GM04503 (cell line): ENCODE data around the gene APOC3.

Source experiments
- DNase-seq: peaks from one replicate; pipeline ENCODE4 v3.0.0-alpha.2; 2012; ENCODE audit warnings: low read depth

Gene APOC3

GRCh38 chr11:116804001-116804400 is 25.7 kb upstream of the APOC3 start:
- no peak for DNase-seq

DNA sequence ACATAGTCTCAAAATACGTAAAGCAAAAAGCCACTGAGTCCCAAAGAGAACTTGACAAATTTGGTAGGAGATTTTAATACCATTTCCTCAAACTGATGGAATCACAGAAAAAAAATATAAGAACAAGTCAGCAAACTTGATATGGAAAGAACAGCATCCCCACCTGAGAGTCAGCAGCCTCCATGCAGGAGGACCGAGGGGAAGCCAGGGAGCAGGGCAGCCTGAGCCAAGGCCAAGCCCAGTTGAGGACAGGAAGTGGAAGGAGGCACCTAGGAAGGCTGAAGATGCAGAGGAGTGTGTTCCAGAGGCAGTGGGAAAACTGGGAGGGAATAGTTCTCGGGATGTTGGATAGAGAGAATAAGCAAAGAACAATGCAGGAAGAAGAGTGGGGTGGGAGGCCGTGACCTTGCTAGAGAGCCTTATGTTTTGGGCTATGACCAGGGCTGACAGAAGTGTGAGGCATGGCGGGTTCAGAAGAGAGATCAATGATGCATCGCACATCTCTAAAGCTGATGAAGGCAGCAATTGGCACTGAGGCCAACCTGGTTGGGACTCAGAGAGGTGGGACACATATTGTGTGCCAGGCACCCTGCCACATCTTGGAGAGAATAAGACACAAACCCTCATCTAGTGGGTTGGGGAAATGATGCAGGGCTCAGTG is 22.0 kb upstream of the APOC3 start:
- no peak for DNase-seq

DNA sequence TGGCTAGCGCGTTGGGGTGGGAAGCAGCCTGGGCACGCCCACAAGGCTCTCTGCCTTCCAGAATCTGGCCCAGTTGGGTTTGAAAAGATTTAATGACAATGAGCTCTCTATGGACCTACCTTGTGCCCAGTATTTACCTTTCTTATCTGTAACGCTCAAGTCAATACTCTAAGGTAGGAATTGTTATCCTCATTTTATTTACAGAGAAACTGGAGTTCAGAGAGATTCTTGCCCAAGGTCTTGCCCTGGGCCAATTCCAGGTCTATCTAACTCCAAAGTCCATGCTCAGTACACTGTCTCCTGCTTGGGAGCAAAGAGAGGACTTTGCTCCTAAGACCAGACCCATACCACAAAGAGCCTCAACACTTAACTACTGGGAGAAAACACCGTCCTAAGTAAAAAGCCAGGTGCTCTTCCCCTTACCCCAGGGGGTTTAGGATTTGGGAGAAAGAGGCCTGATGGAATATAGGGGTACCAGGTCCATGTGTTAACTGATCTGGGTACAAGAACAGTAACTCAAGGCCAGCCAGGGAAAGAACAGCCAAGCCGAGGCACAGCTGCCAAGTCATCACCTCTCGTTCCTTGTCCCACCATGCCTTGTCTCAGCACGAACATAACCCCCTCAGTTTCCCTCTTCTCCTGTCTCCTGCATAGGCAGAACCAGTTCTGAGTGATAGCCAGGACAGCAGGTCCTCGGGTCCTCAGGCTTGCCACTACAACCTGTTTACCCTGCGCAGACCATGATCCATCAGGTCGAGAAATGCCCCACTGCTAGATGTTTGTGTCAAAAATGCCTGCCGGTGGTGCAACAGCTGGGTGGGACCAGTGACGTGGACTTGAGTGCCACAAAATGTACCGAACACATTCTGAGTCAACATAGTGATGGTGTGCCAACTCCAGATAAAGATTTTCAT is 21.2 kb upstream of the APOC3 start:
- DNase-seq: no peak

DNA sequence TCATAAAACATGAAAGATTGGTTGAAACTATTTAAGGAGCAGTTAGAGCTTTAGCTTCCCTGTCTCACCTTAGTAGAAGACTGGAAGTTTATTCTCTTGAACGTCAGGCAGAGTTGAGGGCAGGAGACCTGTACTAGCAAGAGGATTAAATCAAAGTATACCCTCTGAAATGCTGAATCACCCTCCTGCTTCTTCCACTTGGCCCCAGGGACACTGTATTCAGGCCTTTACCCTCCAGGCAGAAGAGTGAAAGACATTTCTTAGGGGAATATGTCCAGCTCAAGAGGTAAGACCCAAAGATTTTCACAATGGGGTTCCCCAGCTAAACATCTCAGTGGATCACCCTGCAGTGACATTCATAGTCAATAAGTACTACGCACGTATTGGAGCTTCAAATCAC is 18.5 kb upstream of the APOC3 start:
- no peak for DNase-seq

DNA sequence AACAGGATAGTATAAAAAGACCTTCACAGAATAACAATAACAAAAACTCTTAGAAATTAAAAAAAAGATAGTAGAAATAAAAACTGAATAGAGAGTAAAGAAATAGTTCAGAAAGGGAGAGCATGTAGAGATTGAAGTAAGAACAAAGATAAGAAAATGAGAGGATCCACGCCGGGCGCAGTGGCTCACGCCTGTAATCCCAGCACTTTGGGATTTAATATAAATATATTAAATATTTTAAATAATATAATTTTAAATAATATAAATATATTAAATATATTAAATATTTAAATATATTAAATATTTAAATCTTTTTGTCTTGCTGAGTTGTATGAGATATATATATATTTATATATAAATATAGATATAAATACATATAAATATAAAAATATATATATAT is 17.6 kb upstream of the APOC3 start:
- DNase-seq: no peak

DNA sequence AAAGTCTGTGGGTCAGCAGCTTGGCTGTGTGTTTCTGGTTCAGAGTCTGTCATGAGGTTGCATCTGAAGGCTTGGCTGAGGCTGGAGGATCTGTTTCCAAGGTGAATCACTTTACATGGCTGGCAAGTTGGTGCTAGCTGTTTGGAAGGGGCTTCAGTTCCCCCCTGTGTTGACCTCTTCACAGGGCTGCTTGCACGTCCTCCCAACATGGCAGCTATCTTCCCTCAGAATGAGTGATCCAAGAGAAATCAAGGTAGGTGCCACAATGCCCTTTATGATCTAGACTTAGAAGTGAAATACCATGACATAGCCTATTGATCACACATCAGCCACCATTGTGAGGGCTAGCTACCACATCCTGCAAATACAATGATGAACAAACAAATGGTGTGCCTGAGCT is 16.5 kb upstream of the APOC3 start:
- no peak for DNase-seq

- no peak for DNase-seq
These were observed 15.8 kb upstream of the APOC3 start for GRCh38 chr11:116813781-116814471.

GRCh38 chr11:116814502-116814901 is 15.2 kb upstream of the APOC3 start:
- DNase-seq: no peak

- DNase-seq: no peak
These were observed 10.7 kb upstream of the APOC3 start for GRCh38 chr11:116819049-116819448.

GRCh38 chr11:116821050-116821918 is 8.4 kb upstream of the APOC3 start:
- DNase-seq: no peak

- no peak for DNase-seq
These were observed 7.1 kb upstream of the APOC3 start for GRCh38 chr11:116822575-116822974.

GRCh38 chr11:116823031-116823843 is 6.5 kb upstream of the APOC3 start, which contains the start of gene APOA4:
Gene APOA4 (minus strand): TSS chr11:116823304. CDS start chr11:116823191, 113 bp downstream.
- no peak for DNase-seq

DNA sequence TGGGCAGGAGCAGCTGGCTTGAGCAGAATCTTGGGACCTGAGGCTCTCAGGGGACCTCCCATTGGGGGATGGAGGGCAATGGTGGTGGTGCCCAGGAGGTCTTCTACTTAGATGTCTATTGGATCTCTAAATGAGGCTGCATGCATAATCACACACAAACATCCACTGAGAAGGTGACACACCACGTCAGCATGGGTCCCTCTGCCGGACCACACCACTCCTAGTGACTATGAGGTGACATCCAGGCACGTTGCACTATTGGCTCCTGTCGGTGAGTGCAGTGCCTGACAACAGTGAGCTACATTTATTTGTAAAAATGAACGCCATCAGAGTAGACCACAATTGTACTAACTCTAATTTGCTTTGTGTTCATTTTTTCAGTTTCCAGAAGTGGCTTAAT is 4.3 kb upstream of the APOC3 start:
- no peak for DNase-seq

DNA sequence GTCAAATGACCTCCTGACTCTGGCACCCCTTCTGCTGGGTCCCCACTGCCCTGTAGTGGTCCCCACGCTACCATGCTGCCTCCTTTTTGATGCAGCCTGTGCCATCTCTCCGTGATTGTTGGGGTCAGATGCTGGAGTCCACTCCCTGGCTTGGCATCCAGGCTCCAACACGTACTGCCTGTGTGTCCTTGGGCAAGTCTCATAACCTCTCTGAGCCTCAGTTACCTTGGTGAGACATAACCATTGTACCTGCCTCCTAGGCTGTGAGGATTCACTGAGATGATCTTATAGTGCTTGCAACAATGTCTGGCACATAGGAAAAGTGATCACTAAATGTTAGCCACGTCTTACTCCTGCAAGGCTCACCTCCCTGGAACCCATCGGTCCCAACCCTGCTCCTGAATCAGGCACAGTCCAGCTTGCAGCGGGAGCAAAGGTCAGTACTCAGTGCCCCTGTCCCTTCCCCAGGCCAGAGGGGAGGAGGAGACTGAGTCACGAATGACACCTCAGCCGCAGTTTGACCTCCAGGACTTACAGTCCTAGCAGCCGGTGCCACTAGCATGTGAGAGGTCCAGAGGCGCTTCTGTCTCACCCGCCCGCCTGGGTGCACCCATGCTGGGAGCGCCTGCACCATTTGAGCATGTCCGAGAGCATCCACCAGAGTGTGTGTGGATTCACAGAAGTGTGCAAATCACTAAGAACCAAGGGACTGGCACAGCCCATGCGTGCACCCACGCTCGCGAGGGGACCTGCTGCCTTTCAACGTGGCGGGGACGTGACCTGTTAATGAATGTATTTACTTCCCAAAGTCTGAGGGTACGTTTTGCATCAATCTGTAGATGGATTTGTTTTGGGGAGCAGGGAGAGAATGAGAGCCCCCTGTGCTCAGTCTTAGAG is 3.6 kb upstream of the APOC3 start:
- DNase-seq: no peak

DNA sequence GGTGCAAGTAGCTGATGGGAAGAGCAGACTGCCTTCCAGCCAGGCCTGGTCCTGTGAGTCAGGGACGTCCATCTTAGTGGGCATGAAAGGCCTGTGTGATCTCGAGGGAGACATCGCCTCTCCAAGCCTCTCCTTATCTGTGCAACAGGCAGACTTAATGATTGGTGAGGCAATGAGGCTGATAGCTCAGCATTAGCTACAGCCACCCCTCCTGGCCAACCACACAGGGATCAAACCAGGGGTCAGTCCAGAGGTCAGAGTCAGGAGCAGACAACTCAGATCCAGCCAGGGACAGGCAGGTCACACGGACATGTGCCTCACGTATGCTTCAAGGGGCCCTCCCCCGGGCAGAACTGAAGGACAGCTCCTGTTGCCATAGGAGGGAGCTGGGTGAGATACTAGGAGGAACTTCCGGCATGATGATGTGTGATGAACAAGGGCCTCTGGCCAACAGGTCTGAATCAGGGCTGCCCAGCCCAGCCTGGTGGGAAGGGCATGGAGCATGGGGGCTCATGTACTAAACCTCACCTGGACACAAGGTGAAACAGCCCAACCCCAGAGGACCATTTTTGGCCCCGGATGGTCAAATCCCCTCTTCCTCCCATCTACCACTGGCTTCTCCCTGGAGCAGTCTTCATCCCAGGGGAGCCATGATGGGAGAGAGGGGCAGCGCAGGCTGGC is 2.8 kb upstream of the APOC3 start:
- no peak for DNase-seq

- no peak for DNase-seq
These were observed 2.2 kb upstream of the APOC3 start for GRCh38 chr11:116827461-116827860.

DNA sequence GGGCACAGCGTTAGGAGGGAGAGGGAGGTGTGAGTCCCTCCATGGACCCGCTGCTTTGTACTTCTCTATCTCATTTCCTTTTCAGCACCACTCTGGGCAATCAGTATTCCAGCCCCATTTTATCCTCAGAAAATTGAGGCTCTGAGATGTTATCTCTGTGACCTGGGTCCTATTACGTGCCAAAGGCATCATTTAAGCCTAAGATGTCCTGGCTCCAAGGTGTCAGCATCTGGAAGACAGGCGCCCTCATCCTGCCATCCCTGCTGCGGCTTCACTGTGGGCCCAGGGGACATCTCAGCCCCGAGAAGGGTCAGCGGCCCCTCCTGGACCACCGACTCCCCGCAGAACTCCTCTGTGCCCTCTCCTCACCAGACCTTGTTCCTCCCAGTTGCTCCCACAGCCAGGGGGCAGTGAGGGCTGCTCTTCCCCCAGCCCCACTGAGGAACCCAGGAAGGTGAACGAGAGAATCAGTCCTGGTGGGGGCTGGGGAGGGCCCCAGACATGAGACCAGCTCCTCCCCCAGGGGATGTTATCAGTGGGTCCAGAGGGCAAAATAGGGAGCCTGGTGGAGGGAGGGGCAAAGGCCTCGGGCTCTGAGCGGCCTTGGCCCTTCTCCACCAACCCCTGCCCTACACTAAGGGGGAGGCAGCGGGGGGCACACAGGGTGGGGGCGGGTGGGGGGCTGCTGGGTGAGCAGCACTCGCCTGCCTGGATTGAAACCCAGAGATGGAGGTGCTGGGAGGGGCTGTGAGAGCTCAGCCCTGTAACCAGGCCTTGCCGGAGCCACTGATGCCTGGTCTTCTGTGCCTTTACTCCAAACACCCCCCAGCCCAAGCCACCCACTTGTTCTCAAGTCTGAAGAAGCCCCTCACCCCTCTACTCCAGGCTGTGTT is 829 bp upstream of the APOC3 start:
- no peak for DNase-seq

- no peak for DNase-seq
These were observed 641 bp downstream of the APOC3 start for GRCh38 chr11:116830184-116830912.
